ENCODE results near the gene RPUSD3. TPM values are rescaled to one million over a fixed set of nuclear protein-coding genes. Genes with fewer than 3 reads are reported as not detected.
A peak's percentile ranks its signal among the peaks of the same experiment; 100 is the strongest.

Gene RPUSD3
- total and polyA plus RNA-seq, 9 of the 15 experiments (the other 6 are each of a cell fraction or from before 2014, with no cell fraction given) = 13.8 to 99.0 (median 59.3) TPM

DNA sequence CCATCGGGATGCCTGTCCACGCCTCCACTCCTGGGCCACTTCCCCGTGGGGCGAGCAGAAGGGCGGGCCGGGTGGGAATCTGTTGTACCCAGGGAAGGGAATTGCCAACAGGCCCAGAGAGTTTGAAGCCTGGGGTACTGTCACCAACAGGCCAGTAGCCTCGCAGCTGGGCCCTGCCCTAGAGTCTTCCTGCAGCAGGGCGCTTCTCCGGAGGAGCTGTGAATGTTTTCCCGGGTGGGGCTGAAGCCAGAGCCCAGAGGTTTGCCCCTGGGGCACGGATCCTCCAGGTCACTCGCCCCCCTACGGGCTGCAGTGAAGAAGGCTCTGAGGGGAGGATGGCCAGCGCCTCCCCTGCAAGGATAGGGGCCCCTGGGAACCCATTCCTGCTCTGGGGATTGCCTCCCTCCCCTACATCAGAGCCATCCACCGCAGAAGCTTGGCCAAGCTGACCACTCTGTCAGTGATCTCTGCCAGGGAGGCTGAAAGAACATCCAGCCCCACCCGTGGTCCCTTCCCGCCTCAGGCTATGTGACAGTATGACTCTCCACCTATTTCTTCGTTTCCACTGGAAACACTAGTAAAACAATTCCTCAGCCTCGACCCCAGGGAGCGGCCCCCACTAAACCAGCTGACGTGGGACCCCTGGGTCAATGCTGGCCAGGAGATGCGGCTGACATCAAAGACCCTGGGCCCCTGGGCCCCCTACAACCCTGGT lies 19.4 kb upstream of the RPUSD3 start (continued):
- no peak for TF ChIP-seq ZNF280A (IDR thresholded peaks at IDR 0.05; ENCODE audit: low read depth, partially characterized antibody)
- no peak for TF ChIP-seq BHLHE40 (IDR thresholded peaks at IDR 0.05; ENCODE audit: low read length)

- peak overlapping the region; percentile 72 to 90; a peak in 3 of 4 replicates for H3K9ac ChIP-seq (ENCODE audit: insufficient read depth in 1 of 2, low read depth in 2 of 2, low read length in 2 of 2)
- intact Hi-C loops (cut with micrococcal nuclease) (loop anchor here (2.0 to 5.0 kb wide), 3 partner anchors 55 to 114 kb away; partner anchors contain the start of genes CRELD1 and IL17RC), in situ Hi-C loops (cut with MboI) (no loop called here)
- H3K27ac ChIP-seq (ENCODE audit: extremely low read depth, low read depth, low read length) = peak overlapping the region; percentile 56
- peaks cover 6 to 30% of the 10 kb centered on the region in 2 experiments; a peak in 4 of 5 replicates for H3K4me1 ChIP-seq (replicated peaks in 1 of 2; ENCODE audit: control insufficient read depth in 2 of 2, insufficient read depth in 2 of 2, low read length in 2 of 2)
- peak overlapping the region; percentile 99 for H2AFZ ChIP-seq (ENCODE audit: low read depth, low read length)
- H4K20me1 ChIP-seq (replicated peaks; ENCODE audit: control insufficient read depth, insufficient read depth, low read length) = no peaks in the 10 kb centered on the region
- TSS peak; percentile 88 for BruUV-seq (replicated peaks)
- H3K4me2 ChIP-seq (ENCODE audit: insufficient read depth, low read length) = peak overlapping the region; percentile 76
- no peaks in the 10 kb centered on the region for H3K9me1 ChIP-seq (ENCODE audit: control insufficient read depth, insufficient read depth, low read length)
- FAIRE-seq (peak; percentile 71), ATAC-seq (peak; percentile 99), DNase-seq (ENCODE audit: extremely low read depth in 1 of 4, low spot score in 3 of 4) (peak; percentile 96 to 100 (median 99))
- CTCF ChIA-PET (ENCODE audit: low intra/inter-chr PET ratio) = interaction anchor here (0.7 kb wide), 1 partner anchor 159 kb away, joined by 4 read pairs; no protein-coding TSS in a partner anchor
- H3K9me3 ChIP-seq (replicated peaks; ENCODE audit: control insufficient read depth, insufficient read depth, low read depth, low read length) = no peaks in the 10 kb centered on the region
- H3K4me3 ChIP-seq = peak overlapping the region; percentile 36
- POLR2A ChIA-PET = no interaction called here
- 10% methylated on average over 34 of the region's 45 CpGs for WGBS (ENCODE audit: insufficient coverage, low coverage, missing lambda C conversion rate)
- no peaks in the 10 kb centered on the region for H3K36me3 ChIP-seq (ENCODE audit: control insufficient read depth, insufficient read depth, low read length)
- no peaks in the 10 kb centered on the region for H3K79me2 ChIP-seq (ENCODE audit: control insufficient read depth, insufficient read depth, low read length)
- H3K27me3 ChIP-seq (ENCODE audit: control insufficient read depth in 2 of 2, insufficient read depth in 2 of 2, low read length in 2 of 2) = no peaks in the 10 kb centered on the region
- TF ChIP-seq KLF6 (CRISPR knock-in tag; IDR thresholded peaks at IDR 0.05; ENCODE audit: borderline replicate concordance) (0 out of 2 replicates have a peak, but pooled peaks have one; percentile 22), NR4A1 (CRISPR knock-in tag; IDR thresholded peaks at IDR 0.05) (no peak), NR4A1 (tag; IDR thresholded peaks at IDR 0.05) (peak; percentile 75), ZBTB40 (IDR thresholded peaks at IDR 0.05) (0 out of 2 replicates have a peak, but pooled peaks have one; percentile 20), ZBTB40 (CRISPR knock-in tag; IDR thresholded peaks at IDR 0.05) (no peak)
Observed at GRCh38 chr3:9862391-9863057, 18.7 kb upstream of the RPUSD3 start.

All from K562 (cell line).